Jurkat, Clone E6-1 (cell line): ENCODE data around the gene FRAS1.

Experiments
- DNase-seq: peaks from one replicate; pipeline ENCODE4 v3.0.0-alpha.2; 2011; ENCODE audit warnings: low read depth, low spot score
- H3K4me3 ChIP-seq: 2 replicates; pipeline ENCODE4 v1.5.1; 2011; ENCODE audit warnings: mild to moderate bottlenecking, low read length, control low read depth, moderate library complexity

FRAS1 gene

DNA sequence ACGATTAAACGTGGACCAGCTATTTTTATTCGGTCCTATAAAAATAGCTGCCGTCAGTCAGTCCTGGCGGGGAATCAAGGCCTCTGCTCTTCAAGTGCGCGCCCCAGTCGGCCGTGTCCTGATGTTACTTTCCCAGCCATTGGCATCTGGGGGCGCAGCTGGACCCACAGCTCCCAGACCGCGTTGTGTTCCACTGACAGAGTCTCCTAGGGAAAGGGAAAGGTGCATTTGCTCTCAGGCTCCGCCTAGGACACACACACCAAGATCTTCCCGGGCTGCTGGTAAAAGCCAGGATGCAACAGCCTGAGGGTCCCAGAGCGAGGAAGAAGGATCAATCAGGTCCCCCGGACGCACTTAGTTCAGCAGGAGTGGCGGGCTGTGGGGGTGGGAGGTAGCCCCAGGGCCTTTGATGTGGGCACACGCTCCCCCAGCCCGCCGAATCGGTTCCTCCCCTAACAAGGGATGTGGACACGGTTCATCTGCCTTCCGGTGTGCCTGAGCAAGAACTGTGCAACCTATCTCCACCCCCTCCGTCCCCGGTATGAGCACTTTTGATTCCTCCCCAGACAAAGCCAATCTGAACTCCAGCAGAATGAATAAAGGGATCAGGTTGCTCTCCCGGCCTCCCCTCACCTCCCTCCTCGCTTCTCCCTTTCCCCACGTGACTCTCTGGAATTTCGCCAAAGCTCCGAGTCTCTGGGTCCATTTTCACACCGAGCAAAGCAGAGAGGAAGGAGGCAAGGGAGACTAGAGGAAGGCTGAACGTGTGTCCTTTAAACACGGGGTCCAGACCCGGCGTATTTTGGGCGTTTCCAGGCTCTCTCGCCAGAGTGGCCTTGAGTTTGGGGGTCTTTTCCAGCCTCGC is 626 bp upstream of the FRAS1 start:
- peak; percentile 61 for DNase-seq
- H3K4me3 ChIP-seq: peak overlapping the region; percentile 54

DNA sequence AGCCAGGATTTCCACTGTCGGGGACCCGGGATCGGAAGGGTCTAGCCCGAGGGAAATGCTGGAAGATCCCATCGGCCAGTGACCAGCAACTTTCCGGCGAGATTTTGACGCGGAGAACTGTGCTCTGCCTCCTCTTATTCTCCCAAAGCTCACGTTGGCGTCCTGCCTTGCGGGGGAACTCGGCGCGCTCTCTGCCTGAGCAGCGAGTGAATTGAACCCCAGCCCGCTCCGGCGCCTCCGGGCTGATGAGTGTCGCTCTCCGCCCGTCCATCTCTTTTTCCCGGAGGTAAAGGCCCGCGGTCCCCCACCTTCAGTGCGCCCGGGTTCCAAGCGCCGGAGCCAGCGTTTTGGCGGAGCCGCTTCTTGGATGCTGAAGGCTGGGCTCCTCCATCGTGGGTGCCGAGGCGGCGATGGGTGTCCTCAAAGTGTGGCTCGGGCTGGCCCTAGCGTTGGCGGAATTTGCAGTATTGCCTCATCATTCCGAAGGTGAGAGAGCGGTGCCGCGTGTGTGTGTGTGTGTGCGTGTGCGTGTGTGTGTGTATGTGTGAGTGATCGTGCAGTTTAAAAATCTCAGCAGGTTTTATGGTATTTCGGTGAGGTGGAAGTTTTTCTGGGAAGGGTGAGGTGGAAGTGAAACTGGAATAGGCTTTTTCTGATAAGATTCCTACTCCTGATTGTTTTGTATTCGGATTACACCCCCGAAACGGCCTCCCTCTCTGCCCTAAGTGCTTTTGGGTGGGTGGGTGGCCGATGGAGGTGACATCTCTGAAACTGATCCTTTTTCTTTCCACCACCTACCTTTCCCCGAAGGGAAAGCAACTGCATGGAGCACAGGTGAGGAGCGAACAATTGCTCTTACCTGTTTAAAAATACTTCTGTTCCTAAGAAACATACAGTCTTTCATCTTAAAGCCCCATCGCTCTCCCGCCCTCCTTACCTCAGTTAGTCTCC is 752 bp downstream of the FRAS1 start:
- DNase-seq: no peak
- H3K4me3 ChIP-seq: peak overlapping the region; percentile 54

DNA sequence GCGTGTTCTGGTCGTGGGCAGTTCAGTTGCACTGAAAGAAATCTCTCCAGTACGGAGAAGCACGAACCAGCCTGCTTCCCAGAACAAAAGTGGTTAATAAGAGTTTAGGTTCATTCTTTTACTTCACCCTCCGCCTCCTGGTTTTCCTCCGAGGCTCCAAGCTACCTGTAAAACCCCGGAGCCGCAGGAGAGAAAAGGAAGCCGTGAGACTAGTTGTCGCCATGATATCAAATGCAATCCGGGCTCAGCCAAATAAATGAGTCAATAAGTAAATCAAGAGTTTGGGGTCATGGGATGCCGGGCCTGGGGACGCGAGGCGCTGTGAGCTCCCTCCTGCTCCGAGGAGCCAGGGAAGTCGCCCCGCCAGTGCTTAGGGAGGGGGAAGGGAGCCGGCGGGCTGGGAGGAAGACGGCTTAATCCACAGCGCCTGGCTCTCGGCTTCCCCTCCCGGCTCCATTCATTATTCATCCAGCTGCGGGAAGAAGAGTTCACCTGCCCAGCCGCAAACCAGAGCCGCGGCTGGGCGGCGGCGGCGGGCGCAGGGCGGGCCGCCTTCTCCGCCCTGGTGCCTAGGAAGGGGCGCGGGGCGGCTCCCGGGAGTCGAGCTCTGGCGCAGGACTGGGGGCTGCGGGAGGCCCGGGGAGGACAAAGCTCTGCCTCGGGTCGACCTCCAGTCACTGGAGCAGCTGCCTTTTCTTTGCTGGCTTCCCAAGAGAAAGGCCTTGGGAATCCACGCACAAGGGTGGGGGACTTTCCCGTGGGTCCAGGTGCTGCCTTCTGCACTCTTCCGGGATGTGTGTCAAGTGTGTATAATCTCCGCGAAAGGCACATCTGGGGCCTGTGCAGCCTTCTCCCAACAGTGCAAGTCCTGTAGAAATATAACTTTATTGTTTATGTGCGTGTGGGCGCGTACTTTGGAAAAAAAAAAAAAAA is 1.7 kb downstream of the FRAS1 start:
- no peak for DNase-seq
- H3K4me3 ChIP-seq: peak overlapping the region; percentile 18

DNA sequence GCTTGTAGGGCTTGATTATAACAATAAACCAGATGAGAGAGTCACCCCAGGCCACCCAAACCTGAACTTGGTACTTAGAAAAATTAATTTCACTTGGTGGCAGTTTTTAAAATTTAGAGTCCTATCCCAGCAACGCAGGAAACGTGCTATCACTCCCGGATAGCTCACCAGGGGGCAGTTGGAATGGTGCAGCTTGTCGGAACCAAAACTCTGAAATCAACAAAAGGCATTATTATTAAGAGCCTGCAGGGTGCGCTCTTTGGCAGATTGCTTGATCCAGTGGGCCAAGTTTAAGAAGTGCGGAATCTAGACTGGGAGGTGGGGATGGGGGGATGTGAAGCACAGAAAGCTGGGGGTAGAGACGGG is 2.4 kb downstream of the FRAS1 start:
- no peak overlapping the region for H3K4me3 ChIP-seq

DNA sequence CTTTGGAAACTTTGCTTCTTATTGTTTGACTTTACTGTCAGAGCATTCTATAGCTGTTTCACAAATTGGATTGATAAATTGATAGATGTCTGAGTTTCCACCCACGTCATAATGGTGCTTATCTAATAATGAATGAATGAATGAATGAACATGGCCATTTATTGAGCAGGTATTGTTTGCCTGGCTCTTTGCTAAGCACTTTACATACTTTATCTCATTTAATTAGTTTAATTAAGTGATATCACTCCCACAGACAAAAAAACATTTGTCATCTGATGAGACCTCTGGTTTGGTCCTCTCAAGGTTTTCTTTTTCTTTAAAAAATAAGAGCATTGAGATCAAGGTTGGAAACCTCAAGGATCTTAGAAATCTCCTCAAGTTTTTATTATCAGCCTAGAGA is 2.8 kb downstream of the FRAS1 start:
- no peak overlapping the region for H3K4me3 ChIP-seq
- no peak for DNase-seq

More for the DNA sequence above, 2.4 kb downstream of the FRAS1 start:
- DNase-seq: peak; percentile 35

DNA sequence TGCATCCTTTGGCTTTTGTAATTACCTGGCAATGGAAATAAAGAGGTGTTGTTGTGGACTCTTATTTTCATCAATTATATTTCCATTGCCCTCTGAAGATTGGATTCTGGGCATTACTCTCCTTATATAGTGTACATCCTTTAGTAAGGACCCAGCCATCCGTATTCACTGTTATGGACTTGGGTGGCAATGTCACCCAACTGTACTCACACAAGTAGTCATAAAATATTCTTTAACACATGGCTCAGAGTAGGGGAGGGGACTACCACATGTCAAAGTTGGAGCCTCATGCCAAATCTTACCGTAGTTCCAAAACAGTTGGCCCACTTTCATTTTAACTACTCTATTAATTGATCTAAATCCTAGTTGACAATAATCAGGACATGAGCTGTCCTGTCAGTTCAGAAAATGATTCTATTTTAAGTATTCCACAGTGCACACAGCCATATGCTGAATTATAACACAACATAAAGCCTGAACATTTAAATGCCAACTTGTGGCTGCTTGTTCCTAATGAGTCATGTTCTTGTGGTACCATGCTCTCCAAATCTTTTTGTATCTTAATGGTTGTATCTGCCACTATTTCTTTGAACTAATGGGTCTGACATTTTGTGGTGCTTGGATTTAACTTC is 4.9 kb downstream of the FRAS1 start:
- H3K4me3 ChIP-seq: no peak overlapping the region
- DNase-seq: no peak

DNA sequence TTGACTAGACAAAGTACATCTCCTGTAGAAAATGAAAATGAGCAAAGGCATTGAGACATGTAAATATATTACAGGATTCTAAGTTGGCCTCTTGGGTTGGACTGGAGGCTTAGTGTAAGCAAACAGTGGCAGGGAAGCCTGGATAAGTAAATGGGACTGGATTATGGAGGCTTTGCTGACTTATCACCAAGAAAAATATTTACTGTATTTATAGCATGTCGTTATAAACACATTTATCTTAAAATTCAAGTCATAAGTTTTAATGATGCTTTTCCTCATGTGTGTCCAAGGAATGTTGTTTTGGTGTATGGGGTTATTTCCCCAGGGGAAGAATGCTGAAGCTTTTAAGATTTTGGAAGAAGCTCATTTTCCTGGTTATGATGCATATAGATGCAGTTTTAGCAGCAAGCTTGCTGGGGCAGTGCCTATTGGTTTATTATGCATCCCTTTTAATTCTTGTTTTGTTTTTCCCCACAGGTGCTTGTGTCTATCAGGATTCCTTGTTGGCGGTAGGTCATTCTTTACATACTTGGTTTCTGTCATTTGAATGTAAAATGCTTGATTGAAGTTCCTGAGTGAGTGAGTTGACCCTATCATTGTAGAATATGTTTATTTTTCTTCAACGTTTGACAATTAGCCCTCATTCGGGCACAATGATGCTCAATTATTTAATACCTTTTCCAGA is 8.5 kb downstream of the FRAS1 start:
- no peak for DNase-seq
- no peak overlapping the region for H3K4me3 ChIP-seq

DNA sequence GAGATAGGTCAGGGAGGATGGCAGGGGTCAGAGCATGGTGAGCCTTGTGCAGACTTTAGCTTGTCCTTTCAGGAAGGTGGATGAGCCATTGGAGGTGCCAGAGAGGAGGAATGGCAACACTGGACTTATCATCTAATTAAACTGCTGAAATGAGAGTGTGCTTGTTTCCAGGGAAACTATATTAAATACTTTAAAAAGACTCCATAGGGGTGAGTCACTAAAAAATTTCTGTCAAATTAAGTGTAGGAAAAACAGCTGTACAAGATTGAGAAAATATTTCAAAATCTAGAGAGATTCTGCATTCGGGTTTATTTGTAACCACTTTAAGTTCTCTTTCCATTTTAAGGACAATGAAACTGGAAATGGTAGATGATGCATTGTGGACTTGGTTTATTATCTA is 11.4 kb downstream of the FRAS1 start:
- no peak for DNase-seq
- H3K4me3 ChIP-seq: no peak overlapping the region

DNA sequence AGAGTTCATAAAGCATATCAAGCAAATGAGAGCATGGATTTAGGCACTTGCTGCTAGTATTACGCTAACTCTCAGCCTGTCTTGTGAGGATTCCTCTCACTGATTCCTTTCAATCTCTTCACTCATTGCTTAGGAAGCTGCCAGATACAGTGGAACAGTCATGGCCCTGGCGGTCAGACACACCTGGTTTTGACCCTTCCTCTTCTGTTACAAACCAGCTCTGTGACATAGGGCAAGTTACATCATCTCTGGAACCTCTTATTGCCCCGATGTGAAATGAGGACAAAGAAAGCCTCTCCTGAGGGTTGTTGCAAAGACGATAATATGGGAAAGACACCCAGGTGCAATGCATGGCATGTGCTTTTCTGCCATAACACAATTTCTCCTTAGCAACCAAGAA is 12.2 kb downstream of the FRAS1 start:
- no peak for DNase-seq
- no peak overlapping the region for H3K4me3 ChIP-seq

DNA sequence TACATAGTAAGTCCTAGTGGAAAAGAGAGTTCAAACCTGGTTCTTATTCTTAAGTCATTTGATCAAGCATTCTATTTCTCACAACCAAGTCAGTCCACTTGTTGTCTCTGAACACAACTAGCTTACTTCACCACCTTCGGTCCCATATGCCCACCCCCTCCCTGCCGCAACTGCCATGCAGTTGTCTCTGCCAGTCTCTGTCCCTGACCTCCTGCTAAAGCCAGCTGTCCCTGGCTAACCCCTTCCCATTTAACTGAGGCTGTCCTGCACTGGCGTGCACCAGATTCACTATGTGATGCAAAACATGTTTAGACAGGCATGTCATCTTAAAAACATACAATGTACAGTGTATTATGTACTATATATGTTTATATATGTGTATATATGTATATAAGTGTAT is 12.7 kb downstream of the FRAS1 start:
- no peak overlapping the region for H3K4me3 ChIP-seq
- DNase-seq: no peak

DNA sequence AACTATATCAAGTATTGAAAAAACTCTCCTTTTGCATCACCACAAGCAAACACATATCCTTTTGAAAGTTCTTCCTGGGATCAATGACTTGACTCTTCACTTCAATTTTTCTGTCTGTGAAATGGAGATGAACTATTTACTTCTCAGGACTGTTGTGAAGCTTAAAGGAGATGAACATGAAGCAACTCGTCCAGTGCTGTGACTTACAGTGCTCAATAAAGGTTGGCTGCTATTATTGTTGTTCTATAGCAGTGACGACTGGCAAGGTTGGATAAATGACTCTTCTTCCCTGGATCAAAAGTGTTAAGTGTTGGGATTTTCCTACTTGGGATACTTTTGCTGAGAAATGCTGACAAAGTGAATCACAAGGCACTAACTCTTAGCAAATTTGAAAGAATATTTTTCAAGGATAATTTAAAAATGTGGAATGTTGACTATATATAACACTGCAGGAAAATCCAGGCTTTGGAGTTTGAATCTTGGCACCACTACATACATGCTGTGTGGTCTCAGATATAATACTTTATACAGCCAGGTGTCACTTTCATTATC is 13.7 kb downstream of the FRAS1 start:
- no peak for DNase-seq
- no peak overlapping the region for H3K4me3 ChIP-seq

DNA sequence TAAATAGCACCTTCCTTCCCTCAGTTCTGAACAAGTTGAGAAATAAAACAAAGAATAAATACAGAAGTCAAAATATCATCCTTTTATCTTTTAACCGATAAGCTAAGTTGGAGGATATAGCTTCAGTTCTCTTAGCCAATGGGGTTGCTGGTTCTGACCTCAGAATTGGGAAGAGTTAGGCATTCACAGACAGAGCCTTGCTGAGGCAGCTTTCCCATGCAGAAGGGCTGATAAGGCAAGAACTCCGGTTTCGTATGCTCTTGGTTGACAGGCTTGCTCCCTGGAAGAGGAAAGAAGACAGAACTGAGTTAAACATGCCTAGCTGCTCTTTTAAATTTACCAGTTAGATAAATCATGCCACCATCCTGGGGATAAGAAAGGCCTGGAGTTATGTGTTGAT is 17.6 kb downstream of the FRAS1 start:
- no peak for DNase-seq
- no peak overlapping the region for H3K4me3 ChIP-seq

DNA sequence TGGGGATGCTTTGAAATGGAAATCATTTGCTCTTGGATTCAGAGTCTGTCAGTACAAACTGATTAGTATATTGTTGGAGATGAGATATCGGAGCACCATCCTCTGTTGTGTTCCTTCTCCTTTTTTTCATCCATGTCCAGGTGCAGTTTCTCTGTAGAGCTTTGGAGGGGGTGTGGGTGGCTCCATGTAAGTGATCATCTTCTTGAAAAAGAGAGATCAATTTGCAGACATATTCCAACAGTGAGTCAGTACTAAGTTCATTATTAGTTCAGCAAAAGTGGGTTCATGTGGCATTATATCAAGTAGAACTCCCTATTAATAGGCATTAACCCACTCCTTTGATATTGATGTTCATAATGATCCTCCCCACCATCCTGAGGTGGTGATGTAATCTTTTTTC is 18.9 kb downstream of the FRAS1 start:
- no peak overlapping the region for H3K4me3 ChIP-seq
- no peak for DNase-seq

DNA sequence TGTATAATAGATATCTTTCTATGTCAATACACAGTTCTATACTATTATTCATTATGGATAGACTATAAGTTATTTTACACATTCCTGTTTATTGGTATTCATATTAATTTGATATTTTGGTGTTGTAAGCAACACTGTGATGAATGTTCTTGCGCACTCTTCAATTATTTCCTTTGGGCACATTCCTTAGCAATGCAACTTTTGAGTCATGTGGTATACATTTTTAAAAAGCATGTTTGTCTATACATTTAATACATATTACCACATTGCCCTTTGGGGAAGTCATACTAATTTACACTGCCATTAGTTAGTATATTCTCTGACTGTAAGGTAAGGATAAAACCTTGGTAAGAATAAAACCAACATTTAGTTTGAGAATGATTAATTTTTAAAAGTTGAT is 21.0 kb downstream of the FRAS1 start:
- H3K4me3 ChIP-seq: no peak overlapping the region
- DNase-seq: no peak

DNA sequence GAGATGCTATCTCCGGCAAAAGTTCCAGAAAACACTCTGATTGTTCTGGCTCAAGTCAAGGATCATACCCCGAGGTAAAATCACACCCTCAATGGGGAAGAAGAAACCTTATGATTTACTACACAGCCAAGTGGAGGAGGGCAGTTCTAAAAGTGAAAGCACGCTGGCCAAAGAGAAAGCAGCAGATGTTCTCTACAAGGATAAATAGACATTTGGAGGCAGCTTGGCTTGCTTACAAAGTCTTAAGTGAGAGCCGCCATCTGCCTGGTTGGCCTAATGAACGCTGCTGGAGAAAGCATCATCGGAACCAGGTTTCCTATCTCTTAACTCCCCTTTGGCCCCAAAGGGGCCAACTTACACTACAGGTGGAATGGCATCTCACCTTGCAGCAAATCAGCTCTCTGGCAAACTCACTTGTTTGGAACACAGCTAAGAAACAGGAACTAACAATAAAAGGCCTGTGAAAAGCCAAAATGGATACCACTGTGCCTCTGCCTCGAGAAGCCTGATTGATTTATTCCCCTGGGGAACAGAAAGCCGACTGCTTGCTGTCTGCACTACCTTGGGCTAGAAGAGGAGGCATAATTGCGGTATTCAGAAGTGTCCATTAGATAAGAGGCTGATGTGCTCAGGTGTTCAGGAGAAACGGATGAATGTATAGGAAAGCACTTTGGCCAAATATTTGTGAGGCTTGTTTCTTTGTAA is 22.8 kb downstream of the FRAS1 start:
- H3K4me3 ChIP-seq: no peak overlapping the region
- no peak for DNase-seq

DNA sequence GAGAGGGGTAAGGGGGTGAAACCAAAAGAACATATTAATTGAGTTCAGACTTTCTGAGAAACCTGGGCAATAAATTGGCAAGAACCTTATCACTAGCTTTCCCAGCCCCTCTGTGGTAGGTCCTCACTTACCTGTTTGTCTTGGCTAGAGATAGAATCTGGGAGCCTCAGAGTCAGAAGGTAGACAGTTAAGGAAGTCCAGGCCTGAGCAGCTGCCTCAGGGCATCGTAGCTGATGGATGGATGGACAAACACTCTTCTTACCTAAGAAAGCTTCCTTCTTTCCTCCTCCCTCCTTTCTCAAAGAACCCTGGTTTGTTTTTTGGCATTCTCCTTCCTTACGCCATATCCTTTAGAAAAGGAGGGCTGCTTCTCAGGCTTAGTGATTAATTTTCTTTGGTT is 24.4 kb downstream of the FRAS1 start:
- DNase-seq: no peak
- no peak overlapping the region for H3K4me3 ChIP-seq

DNA sequence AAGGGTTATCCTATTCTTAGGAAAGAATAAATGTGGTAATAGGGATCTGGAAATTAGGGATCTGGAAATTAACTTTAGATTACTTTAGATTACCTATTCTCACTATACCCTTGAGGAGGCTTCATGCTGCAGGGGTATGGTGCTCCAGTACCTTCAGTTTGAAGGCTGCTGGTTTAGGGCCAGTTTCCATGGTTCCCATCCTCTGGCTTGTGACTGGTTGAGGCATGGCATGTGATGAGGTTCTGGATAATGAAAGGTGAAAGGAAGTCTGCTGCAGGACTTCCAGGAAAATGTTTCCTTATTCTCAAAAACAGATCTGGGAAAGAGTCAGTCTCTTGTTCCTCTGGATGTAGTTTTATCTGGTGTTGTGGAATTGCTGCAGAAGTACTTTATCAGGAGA is 25.9 kb downstream of the FRAS1 start:
- DNase-seq: no peak
- H3K4me3 ChIP-seq: no peak overlapping the region
